Bronchial epithelial cell (primary cell): Measurements from ENCODE around the gene SGK2. TPM values are rescaled to one million over a fixed set of nuclear protein-coding genes. Genes with fewer than 3 reads are reported as not detected.
"Not testable (repeated sequence)": the region's sequence is repeated elsewhere in the genome, so short reads cannot be mapped to it uniquely, and the experiment has no call there.

Experiments used
- DNase-seq: peaks from one replicate; pipeline ENCODE4 v3.0.0-alpha.2; 2010; ENCODE audit warnings: low read depth
- FAIRE-seq: peaks from 2 replicates; lab custom pipeline; 2011; peaks lifted over from hg19 to GRCh38; lab: Jason Lieb, UNC
- H3K27me3 ChIP-seq: 2 replicates; pipeline ENCODE4 v1.5.1; 2011; ENCODE audit warnings: low read length; ENCODE audit not compliant: control insufficient read depth, insufficient read depth
- H3K36me3 ChIP-seq: 2 replicates; pipeline ENCODE4 v1.5.1; 2011; ENCODE audit warnings: low read length; ENCODE audit not compliant: control insufficient read depth, insufficient read depth
- H3K4me3 ChIP-seq: 2 replicates; pipeline ENCODE4 v1.5.1; 2011; ENCODE audit warnings: mild to moderate bottlenecking, low read depth, low read length, control low read depth
- total RNA-seq: library from RNA; depleted of rRNA; stranded (reverse); fragments of >200 nt; gene quantifications from 2 replicates; pipeline ENCODE4 v1.2.1, GENCODE V29; 2014
- TF ChIP-seq, protein P1 (sequence below): IDR thresholded peaks from 2 replicates; pipeline ENCODE4 v1.5.1; 2011; ENCODE audit warnings: mild to moderate bottlenecking, moderate library complexity, low read length, control low read depth, inconsistent platforms; ENCODE audit not compliant: insufficient read depth, severe bottlenecking

The SGK2 gene
- total RNA-seq, 1 donor from 2014 or later, result 0.53 TPM

DNA sequence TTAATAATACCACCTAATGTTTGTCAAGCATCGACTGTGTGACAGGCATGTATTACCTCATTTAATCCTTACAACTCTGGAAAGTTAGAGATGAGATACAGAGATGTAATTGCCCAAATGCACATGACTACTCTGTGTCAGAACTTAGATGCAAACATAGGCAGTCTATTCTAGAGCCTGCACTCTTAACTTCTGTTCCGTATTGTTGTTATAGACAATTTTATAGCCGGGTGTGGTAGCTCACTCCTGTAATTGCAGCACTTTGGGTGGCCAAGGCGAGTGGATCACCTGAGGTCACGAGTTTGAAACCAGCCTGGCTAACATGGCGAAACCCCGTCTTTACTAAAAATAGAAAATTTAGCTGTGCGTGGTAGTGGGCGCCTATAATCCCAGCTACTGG is 46.9 kb downstream of the SGK2 start:
- DNase-seq, result no peak
- H3K4me3 ChIP-seq, result no peak overlapping the region
- peaks cover 3% of the 10 kb centered on the region for H3K36me3 ChIP-seq
- no peak for FAIRE-seq
- H3K27me3 ChIP-seq, result no peaks in the 10 kb centered on the region
- TF ChIP-seq, protein P1, sequence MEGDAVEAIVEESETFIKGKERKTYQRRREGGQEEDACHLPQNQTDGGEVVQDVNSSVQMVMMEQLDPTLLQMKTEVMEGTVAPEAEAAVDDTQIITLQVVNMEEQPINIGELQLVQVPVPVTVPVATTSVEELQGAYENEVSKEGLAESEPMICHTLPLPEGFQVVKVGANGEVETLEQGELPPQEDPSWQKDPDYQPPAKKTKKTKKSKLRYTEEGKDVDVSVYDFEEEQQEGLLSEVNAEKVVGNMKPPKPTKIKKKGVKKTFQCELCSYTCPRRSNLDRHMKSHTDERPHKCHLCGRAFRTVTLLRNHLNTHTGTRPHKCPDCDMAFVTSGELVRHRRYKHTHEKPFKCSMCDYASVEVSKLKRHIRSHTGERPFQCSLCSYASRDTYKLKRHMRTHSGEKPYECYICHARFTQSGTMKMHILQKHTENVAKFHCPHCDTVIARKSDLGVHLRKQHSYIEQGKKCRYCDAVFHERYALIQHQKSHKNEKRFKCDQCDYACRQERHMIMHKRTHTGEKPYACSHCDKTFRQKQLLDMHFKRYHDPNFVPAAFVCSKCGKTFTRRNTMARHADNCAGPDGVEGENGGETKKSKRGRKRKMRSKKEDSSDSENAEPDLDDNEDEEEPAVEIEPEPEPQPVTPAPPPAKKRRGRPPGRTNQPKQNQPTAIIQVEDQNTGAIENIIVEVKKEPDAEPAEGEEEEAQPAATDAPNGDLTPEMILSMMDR, result no peak

DNA sequence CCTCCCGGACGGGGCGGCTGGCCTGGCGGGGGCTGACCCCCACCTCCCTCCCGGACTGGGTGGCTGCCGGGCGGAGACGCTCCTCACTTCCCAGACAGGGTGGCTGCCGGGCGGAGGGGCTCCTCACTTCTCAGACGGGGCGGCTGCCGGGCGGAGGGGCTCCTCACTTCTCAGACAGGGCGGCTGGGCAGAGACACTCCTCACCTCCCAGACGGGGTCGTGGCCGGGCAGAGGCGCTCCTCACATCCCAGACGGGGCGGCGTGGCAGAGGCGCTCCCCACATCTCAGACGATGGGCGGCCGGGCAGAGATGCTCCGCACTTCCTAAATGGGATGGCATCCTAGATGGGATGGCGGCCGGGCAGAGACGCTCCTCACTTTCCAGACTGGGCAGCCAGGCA is 48.5 kb downstream of the SGK2 start:
- not testable (repeated sequence) for H3K36me3 ChIP-seq, FAIRE-seq, H3K4me3 ChIP-seq, DNase-seq, H3K27me3 ChIP-seq

DNA sequence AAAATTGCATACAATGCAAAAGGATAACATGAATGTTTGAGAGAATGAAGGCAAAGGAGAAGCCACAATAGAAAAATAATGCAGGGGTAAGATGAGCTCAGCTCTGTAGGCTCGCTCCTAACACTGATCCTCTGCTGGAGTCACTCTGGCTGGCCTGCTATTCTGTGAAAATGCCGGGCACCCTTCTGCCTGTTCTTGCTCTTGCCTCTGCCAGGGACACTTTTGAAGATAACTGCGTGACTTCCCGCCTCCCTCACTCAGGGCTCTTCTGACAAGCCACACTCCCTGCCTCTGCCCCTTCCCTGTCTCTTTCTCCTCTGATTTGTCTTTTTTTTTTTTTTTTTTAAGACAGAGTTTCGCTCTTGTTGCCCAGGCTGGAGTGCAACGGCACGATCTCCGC is 72.8 kb downstream of the SGK2 start:
- no peaks in the 10 kb centered on the region for H3K27me3 ChIP-seq
- FAIRE-seq (no peak), DNase-seq (no peak)
- H3K4me3 ChIP-seq, result no peak overlapping the region
- H3K36me3 ChIP-seq, result peaks cover 3% of the 10 kb centered on the region
- TF ChIP-seq, protein P1, result no peak

Other genes starting within 250 kb of the SGK2 start
- gene SRSF6, start 101.1 kb upstream of the SGK2 start, total RNA-seq, result 34.5 and 37.1 TPM in 2 replicates
- gene L3MBTL1, start 51.3 kb upstream of the SGK2 start, total RNA-seq, result 5.0 and 5.6 TPM in 2 replicates
- gene IFT52, start 31.9 kb downstream of the SGK2 start, total RNA-seq, result 22.6 and 23.8 TPM in 2 replicates
- under 0.01 and 1.0 TPM in 2 replicates for gene MYBL2, start 108.1 kb downstream of the SGK2 start, total RNA-seq
- not detected in 2 replicates for gene GTSF1L, start 168.0 kb downstream of the SGK2 start, total RNA-seq